Measurements from ENCODE around the gene PLXNA2. TPM values are rescaled to one million over a fixed set of nuclear protein-coding genes. Genes with fewer than 3 reads are reported as not detected.

Gene PLXNA2
- total RNA-seq, 2 experiments from 2014 or later = 0.13 to 0.23 TPM

GRCh38 chr1:208202333-208202995, 41.7 kb downstream of the PLXNA2 start:
- ATAC-seq (no peak), DNase-seq (no peak)
- no peaks in the 10 kb centered on the region for H3K9me3 Mint-ChIP-seq
- no peak for TF ChIP-seq CTCF (IDR thresholded peaks at IDR 0.05)
- POLR2A ChIA-PET = no interaction called here
- H3K27me3 Mint-ChIP-seq = no peaks in the 10 kb centered on the region
- no peak overlapping the region for H3K4me3 Mint-ChIP-seq
- H3K4me1 Mint-ChIP-seq (ENCODE audit: low read depth) = no peaks in the 10 kb centered on the region
- CTCF ChIA-PET = interaction anchor here (2.5 kb wide), 1 partner anchor 43 kb away, joined by 8 read pairs; the partner anchor contains the start of gene PLXNA2
- no peak overlapping the region for H3K27ac Mint-ChIP-seq
- intact Hi-C loops (cut with micrococcal nuclease) = no loop called here
- H3K36me3 Mint-ChIP-seq (ENCODE audit: low read depth) = no peaks in the 10 kb centered on the region

- intact Hi-C loops (cut with micrococcal nuclease) = no loop called here
- Mint-ChIP-seq H3K27ac (no peak overlapping the region), H3K36me3 (ENCODE audit: low read depth) (no peaks in the 10 kb centered on the region), H3K27me3 (no peaks in the 10 kb centered on the region), H3K4me3 (no peak overlapping the region), H3K9me3 (no peaks in the 10 kb centered on the region), H3K4me1 (ENCODE audit: low read depth) (no peaks in the 10 kb centered on the region)
- DNase-seq = no peak
- ATAC-seq = no peak
- CTCF ChIA-PET = interaction anchor here (0.8 to 2.5 kb wide), 2 partner anchors 11 to 44 kb away, joined by 3 to 8 read pairs; partner anchors contain the start of gene PLXNA2
- TF ChIP-seq CTCF (IDR thresholded peaks at IDR 0.05) = no peak
- POLR2A ChIA-PET = no interaction called here
Measured at GRCh38 chr1:208201229-208201628, 43.0 kb downstream of the PLXNA2 start.

- ChIA-PET POLR2A (no interaction called here), CTCF (no interaction called here)
- no peak for ATAC-seq
- Mint-ChIP-seq H3K4me3 (no peak overlapping the region), H3K4me1 (ENCODE audit: low read depth) (no peaks in the 10 kb centered on the region), H3K9me3 (no peaks in the 10 kb centered on the region), H3K27ac (no peak overlapping the region), H3K36me3 (ENCODE audit: low read depth) (no peaks in the 10 kb centered on the region), H3K27me3 (no peaks in the 10 kb centered on the region)
- TF ChIP-seq CTCF (IDR thresholded peaks at IDR 0.05) = no peak
- no peak for DNase-seq
- intact Hi-C loops (cut with micrococcal nuclease) = no loop called here
Measured at GRCh38 chr1:208200116-208200515, 44.1 kb downstream of the PLXNA2 start.

- H3K4me3 Mint-ChIP-seq = no peak overlapping the region
- no peak overlapping the region for H3K27ac Mint-ChIP-seq
- intact Hi-C loops (cut with micrococcal nuclease) = no loop called here
- H3K4me1 Mint-ChIP-seq (ENCODE audit: low read depth) = no peaks in the 10 kb centered on the region
- H3K27me3 Mint-ChIP-seq = no peaks in the 10 kb centered on the region
- TF ChIP-seq CTCF (IDR thresholded peaks at IDR 0.05) = no peak
- ATAC-seq = no peak
- H3K36me3 Mint-ChIP-seq (ENCODE audit: low read depth) = no peaks in the 10 kb centered on the region
- ChIA-PET POLR2A (no interaction called here), CTCF (interaction anchor here (1.2 kb wide), 1 partner anchor 176 kb away, joined by 3 read pairs; no protein-coding TSS in a partner anchor)
- H3K9me3 Mint-ChIP-seq = no peaks in the 10 kb centered on the region
- no peak for DNase-seq
Measured at GRCh38 chr1:208198236-208198635, 45.9 kb downstream of the PLXNA2 start.

GRCh38 chr1:208194944-208195343, 49.2 kb downstream of the PLXNA2 start:
- no peak for ATAC-seq
- POLR2A ChIA-PET = no interaction called here
- CTCF ChIA-PET = no interaction called here
- H3K9me3 Mint-ChIP-seq = no peaks in the 10 kb centered on the region
- DNase-seq = no peak
- no peak overlapping the region for H3K4me3 Mint-ChIP-seq
- intact Hi-C loops (cut with micrococcal nuclease) = no loop called here
- no peaks in the 10 kb centered on the region for H3K4me1 Mint-ChIP-seq (ENCODE audit: low read depth)
- TF ChIP-seq CTCF (IDR thresholded peaks at IDR 0.05) = no peak
- no peaks in the 10 kb centered on the region for H3K36me3 Mint-ChIP-seq (ENCODE audit: low read depth)
- no peaks in the 10 kb centered on the region for H3K27me3 Mint-ChIP-seq
- H3K27ac Mint-ChIP-seq = no peak overlapping the region
